T1000 (cell line): ENCODE results near the gene SEMA3F.
"Not testable (repeated sequence)": the region's sequence is repeated elsewhere in the genome, so short reads cannot be mapped to it uniquely, and the experiment has no call there.

ENCODE experiments used
- DNase-seq: peaks from one replicate; lab custom pipeline; 2025; ENCODE audit warnings: mixed read lengths; lab: John Stamatoyannopoulos, UW

Gene SEMA3F

DNA sequence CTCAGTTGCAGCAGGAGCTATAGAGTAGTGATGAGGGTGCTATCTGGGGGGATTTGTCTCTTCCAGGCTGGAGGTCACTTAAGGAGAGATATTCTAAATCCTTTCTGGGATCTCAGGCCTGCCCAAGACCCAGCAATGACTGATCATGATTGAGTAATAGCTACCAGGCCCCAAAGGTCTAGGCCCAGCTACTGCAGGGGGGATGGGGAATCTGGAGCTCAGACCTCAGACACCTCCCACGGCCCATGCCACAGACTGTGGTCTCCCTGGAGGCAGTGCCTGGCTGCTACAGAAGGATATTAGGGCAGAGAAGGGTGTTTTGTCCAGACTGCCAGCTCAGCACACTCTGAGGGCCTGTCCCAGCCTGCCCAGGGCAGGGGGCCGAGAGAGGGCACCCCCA, 56.8 kb downstream of the SEMA3F start:
- DNase-seq, result no peak

GRCh38 chr3:50212502-50212901, 57.4 kb downstream of the SEMA3F start:
- no peak for DNase-seq

DNA sequence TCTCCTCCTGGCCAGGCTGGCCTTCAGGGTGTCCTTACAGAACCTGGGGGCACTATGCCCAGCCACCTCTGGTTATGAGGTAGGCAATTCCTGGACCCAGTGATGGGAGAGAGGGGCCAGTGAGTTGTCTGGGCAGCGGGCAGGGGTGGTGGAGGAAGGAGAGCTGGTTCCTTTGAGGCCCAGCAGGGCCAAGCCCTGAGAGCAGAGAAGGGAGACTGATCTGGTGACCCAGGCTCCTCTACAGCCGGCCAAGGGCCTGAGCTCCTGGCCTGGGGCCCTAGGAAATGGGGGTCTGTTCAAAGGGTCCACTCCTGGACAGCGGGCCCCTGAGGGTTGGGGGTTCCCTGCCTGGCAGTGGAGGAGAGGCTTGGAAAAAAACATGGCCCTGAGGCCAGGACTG, 57.8 kb downstream of the SEMA3F start:
- DNase-seq, result no peak

GRCh38 chr3:50213373-50213772, 58.2 kb downstream of the SEMA3F start:
- no peak for DNase-seq

- no peak for DNase-seq
Observed at GRCh38 chr3:50214824-50215223, 59.7 kb downstream of the SEMA3F start.

- no peak for DNase-seq
Observed at GRCh38 chr3:50215529-50215928, 60.4 kb downstream of the SEMA3F start.

DNA sequence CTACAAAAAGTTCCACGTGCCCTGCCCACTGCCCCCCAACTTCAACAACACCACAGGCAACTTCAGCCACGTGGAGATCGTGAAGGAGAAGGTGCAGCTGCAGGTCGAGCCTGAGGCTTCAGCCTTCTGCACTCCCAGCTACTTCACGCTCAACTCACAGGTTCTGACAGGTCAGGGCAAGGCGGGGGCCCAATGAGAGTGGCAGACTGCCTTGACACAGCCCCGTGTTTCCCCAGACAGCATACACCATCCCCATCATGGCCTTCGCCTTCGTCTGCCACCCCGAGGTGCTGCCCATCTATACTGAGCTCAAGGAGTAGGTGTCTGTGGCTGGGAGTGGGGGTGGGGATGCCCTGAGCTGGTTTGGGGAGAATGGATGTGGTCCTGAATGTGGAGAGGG, 62.6 kb downstream of the SEMA3F start:
- DNase-seq, result no peak

- DNase-seq, result no peak
Observed at GRCh38 chr3:50218448-50218847, 63.3 kb downstream of the SEMA3F start.

- DNase-seq, result no peak
Observed at GRCh38 chr3:50219285-50219684, 64.2 kb downstream of the SEMA3F start.

- no peak for DNase-seq
Observed at GRCh38 chr3:50220109-50220508, 65.0 kb downstream of the SEMA3F start.

DNA sequence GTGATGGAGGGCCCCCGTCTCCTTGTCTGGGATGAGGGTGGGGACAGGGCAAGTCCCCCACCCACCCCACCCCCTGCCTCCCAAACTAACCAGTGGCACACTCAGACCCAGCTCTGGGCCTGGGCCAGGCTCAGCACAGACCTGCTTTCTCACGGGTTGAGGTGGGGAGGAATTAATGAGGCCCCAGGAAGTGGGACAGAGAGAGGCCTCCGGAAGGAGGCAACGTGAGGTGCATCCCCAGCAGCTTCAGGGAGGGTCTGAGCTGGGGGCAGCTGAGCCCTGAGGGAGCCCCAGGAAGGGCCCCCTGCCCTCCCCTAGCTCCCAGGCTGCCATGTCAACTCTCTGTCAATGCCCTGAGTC, 65.9 kb downstream of the SEMA3F start:
- DNase-seq, result no peak

GRCh38 chr3:50221411-50222168, 66.5 kb downstream of the SEMA3F start:
- no peak for DNase-seq

- no peak for DNase-seq
Observed at GRCh38 chr3:50222169-50222528, 67.0 kb downstream of the SEMA3F start.

- DNase-seq, result no peak
Observed at GRCh38 chr3:50224639-50225038, 69.5 kb downstream of the SEMA3F start.

GRCh38 chr3:50226888-50227389, 71.8 kb downstream of the SEMA3F start:
- DNase-seq, result no peak

DNA sequence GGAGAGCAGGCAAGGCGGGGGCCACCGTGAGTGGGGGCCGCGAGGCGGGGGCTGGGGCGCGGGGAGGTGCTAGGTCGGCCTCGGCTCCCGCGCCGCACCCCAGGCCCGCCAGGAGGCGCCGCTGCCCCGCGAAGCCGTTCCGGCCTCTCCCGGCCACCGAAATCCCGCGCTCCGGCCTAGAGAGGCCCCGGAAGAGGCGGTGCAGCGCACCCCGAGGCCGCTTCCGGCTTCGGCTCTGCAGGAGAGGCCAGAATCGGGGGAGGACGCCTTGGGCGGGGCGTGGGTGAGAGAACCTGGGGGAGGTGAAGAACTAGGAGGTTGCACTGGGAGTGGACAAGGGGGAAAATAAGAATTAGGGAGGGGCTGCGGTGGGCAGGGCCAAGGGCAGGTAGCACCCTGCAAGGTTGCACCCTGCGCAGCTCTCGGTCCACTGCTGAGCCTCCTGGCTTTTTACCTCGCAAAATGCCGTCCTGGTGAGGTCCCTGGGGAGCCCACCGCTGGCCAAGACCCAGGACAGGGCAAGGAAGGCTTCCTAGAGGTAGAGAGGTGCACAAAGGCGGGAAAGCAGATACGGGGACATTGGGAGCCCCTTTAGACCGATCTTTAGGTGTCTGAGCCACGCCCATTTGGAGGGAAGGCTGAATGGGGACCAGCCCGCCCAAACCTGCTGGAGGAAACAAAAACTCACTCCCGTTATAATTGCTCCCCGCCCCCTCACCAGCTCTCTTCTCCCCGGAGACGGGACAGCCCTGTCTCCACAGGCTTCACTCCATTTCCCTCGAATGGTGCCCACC, 72.5 kb downstream of the SEMA3F start:
- peak; percentile 92 for DNase-seq

DNA sequence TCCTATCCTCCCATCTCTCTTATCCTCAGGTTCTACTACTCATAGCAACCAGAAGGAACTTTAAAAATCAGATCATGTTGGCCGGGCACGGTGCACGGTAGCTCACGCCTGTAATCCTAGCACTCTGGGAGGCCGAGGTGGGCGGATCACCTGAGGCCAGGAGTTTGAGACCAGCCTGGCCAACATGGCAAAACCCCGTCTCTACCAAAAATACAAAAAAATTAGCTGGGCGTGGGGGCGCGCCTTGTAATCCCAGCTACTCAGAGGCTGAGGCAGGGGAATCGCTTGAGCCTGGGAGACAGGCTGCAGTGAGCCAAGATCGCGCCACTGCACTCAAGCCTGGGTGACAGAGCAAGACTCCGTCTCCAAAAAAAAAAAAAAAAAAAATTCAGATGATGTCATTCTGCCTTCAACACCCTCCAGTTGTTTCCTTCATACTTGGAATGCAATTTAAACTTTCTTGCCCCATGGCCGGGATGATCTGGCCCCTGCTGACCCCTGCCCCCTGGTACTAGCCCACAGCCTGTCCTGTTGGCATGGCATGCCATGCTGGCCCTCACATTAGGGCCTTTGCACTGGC, 73.2 kb downstream of the SEMA3F start:
- DNase-seq, result not testable (repeated sequence)

GRCh38 chr3:50229490-50229889, 74.4 kb downstream of the SEMA3F start:
- no peak for DNase-seq

- no peak for DNase-seq
Observed at GRCh38 chr3:50230104-50230793, 75.1 kb downstream of the SEMA3F start.

GRCh38 chr3:50230794-50231125, 75.6 kb downstream of the SEMA3F start:
- no peak for DNase-seq

DNA sequence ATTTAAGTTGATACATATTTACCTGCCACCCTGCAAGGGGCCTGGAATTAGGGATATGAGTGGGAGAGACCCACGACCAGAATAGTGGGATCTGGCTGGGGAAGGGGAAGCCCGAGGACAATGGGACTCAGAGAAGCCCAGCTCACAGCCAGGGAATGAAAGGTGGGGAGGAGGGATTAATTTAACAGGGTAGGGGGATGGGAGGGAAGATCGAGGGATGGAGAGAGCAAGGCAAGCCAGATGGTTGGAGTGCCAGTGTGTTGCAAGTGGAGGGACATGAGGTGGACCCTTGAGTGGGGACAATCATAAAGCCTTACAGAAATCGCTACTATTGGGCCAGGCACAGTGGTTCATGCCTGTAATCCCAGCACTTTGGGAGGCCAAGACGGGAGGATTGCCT, 76.5 kb downstream of the SEMA3F start:
- DNase-seq, result no peak

DNA sequence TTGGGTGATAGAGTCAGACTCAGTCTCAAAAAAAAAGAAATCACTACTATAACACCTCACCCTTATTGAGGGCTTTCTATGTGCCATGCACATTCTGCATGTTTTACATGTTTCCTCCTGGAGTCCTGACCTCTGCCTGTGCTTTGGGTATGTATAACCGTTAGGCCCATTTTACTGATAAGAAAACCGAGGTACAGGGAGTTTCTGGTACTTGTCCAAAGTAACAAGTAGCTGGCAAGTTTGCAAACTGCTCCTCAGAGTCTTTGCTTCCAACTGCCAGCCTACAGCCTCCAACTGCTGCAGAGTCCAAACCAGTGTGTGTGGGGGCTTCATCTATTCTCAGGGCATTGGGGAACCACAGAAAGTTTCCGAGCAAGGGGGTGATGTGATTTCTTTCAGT, 77.2 kb downstream of the SEMA3F start:
- no peak for DNase-seq

DNA sequence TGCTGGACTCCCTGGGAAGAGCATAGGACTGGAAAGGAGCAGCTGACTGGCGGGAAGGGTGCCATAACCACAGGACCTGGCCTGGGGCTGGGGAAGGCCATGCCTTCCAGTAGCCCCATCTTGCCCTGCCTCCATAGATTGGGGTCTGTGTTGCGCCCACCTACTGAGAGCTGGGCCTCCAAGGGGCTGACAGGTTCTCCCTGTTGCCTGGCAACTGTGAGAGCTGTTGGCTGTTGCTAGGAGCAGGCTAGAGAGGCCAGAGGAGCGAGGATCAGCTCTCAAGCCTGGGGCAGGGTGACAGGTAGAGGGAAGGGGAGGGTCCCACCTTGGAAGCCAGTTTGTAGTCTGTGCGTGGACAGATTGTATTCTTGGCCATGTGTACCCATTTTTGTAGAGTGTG, 78.1 kb downstream of the SEMA3F start:
- no peak for DNase-seq
